Kidney (tissue), 14 donors: ENCODE data around the gene MYO1D. TPM values are rescaled to one million over a fixed set of nuclear protein-coding genes. Genes with fewer than 3 reads are reported as not detected.

ENCODE experiments used
- DNase-seq, 5 donors: peaks; one replicate each; pipeline ENCODE4 v3.0.0-alpha.2; 2013 to 2020
- FAIRE-seq: peaks from 2 replicates; lab custom pipeline; 2012; peaks lifted over from hg19 to GRCh38; lab: Jason Lieb, UNC
- H3K27ac ChIP-seq, 2 donors: one replicate each; pipeline ENCODE4 v1.7.0; 2013; ENCODE audit warnings: low read depth in 2 of 2, low read length in 2 of 2, inconsistent platforms in 1 of 2
- H3K27me3 ChIP-seq: one replicate; pipeline ENCODE4 v1.7.1; 2013; ENCODE audit warnings: low read length, inconsistent platforms; ENCODE audit not compliant: control insufficient read depth, insufficient read depth
- H3K36me3 ChIP-seq, 3 donors: one replicate each; pipeline versions ENCODE4 v1.7.0 to v1.7.1; 2013; ENCODE audit warnings: low read length in 3 of 3, control low read depth in 1 of 3, inconsistent platforms in 1 of 3; ENCODE audit not compliant: insufficient read depth in 3 of 3, control insufficient read depth in 2 of 3
- H3K4me1 ChIP-seq, 3 donors: one replicate each; pipeline versions ENCODE4 v1.7.0 to v1.7.1; 2013; ENCODE audit warnings: low read length in 3 of 3, inconsistent platforms in 1 of 3, low read depth in 1 of 3; ENCODE audit not compliant: control insufficient read depth in 2 of 3, insufficient read depth in 2 of 3
- H3K4me3 ChIP-seq, 3 donors: one replicate each; pipeline versions ENCODE4 v1.7.0 to v1.8.1; 2013; ENCODE audit warnings: low read length in 3 of 3, control low read depth in 1 of 3, inconsistent platforms in 1 of 3
- H3K9ac ChIP-seq, 3 donors: one replicate each; pipeline versions ENCODE4 v1.7.0 to v1.7.1; 2013; ENCODE audit warnings: low read length in 3 of 3, control low read depth in 1 of 3, inconsistent platforms in 1 of 3
- H3K9me3 ChIP-seq, 3 donors: one replicate each; pipeline versions ENCODE4 v1.7.0 to v1.7.1; 2013; ENCODE audit warnings: low read length in 3 of 3, control low read depth in 1 of 3, inconsistent platforms in 1 of 3; ENCODE audit not compliant: control insufficient read depth in 2 of 3, insufficient read depth in 1 of 3
- intact Hi-C: fragments of 100-400 bp; cut with DNase I; formaldehyde crosslinking; loops from one replicate; pipeline ENCODE4 v1.11.1; 2022
- polyA plus RNA-seq: library from polyadenylated mRNA; stranded (reverse); fragments of 350-450 nt; fragmentation: Illumina TruSeq; extraction: RNeasy Lipid Tissue Mini Kit (QIAGEN cat#74804); gene quantifications from one replicate; pipeline ENCODE4 v1.2.3, GENCODE V29; 2014; ENCODE audit warnings: low read depth, low replicate concordance; ENCODE audit not compliant: insufficient read depth
- total RNA-seq: library from RNA; stranded (reverse); fragmentation: NEBNext Ultra II Directional; extraction: Animal tissue kit (Norgen Biotek cat#: 25700); gene quantifications from one replicate; pipeline ENCODE4 v1.2.1, GENCODE V29; 2021
- TF ChIP-seq, protein P1 (sequence below): IDR thresholded peaks from 3 replicates; pipeline ENCODE4 v1.5.1; 2012; ENCODE audit warnings: mild to moderate bottlenecking, moderate library complexity, borderline replicate concordance; ENCODE audit not compliant: insufficient read depth; ENCODE audit errors: extremely low read depth
- donor health status: control.
- donor health status: control.
- donor health status: control.
- donor health status: control.
- donor health status: control.
- donor health status: DM: yes; HTN: yes; CAD: no.
- donor health status: Normal renal cell carcinoma (clear cell type).

MYO1D gene
- total and polyA plus RNA-seq, 2 donors from 2014 or later, result 21.1 to 99.9 TPM

DNA sequence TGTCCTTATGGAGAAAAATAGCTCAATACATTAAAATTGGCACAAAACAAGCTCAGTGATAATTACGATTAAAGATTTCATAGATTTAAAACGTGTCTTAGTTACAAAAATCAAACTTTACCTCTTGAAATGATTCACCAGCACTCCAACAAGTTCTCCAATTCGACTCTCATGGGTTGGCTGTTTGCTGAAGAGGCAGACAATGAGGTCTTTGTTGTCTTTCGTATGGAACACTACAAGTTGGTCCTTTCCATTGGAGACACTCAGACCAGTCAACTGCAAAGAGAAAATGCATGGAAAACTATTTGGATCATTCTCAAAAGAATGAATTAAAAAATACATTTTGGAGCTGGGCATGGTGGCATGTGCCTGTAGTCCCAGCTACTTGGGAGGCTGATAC lies 272.0 kb downstream of the MYO1D start:
- no peak for FAIRE-seq
- intact Hi-C loops, result no loop called here
- peaks cover 0 to 6% (median 2%) of the 10 kb centered on the region in 3 donors for H3K9me3 ChIP-seq

DNA sequence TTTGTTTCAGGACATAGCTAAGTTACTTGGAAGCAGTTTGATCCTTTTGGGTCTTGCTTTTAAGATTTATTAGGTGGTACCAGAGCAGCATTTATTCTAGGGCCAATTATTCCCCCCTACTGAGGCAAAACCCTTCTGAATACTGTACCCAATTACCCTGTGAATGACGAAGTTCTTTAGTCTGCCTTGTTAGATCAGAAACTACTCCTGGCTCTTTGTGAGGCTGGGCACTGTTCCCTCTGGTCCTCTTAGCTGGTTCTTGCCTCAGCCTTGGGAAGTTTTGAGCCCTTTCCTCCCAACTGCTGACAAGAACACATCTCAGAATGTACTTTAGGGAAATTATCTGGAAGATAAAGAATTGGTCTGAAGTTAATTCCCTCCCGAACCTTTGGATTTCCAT lies 274.5 kb downstream of the MYO1D start:
- Histone ChIP-seq H3K4me3 (no peak overlapping the region), H3K9me3 (peaks cover 0 to 7% (median 2%) of the 10 kb centered on the region in 3 donors), H3K27me3 (no peaks in the 10 kb centered on the region), H3K36me3 (no peaks in the 10 kb centered on the region), H3K9ac (no peak overlapping the region), H3K4me1 (no peaks in the 10 kb centered on the region), H3K27ac (no peak overlapping the region)
- FAIRE-seq, result no peak
- DNase-seq, result no peak
- TF ChIP-seq, protein P1, sequence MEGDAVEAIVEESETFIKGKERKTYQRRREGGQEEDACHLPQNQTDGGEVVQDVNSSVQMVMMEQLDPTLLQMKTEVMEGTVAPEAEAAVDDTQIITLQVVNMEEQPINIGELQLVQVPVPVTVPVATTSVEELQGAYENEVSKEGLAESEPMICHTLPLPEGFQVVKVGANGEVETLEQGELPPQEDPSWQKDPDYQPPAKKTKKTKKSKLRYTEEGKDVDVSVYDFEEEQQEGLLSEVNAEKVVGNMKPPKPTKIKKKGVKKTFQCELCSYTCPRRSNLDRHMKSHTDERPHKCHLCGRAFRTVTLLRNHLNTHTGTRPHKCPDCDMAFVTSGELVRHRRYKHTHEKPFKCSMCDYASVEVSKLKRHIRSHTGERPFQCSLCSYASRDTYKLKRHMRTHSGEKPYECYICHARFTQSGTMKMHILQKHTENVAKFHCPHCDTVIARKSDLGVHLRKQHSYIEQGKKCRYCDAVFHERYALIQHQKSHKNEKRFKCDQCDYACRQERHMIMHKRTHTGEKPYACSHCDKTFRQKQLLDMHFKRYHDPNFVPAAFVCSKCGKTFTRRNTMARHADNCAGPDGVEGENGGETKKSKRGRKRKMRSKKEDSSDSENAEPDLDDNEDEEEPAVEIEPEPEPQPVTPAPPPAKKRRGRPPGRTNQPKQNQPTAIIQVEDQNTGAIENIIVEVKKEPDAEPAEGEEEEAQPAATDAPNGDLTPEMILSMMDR, result no peak
- intact Hi-C loops, result no loop called here

More for the DNA sequence above, 272.0 kb downstream of the MYO1D start:
- no peak for DNase-seq
- H3K27ac ChIP-seq, result no peak overlapping the region
- TF ChIP-seq, protein P1, result no peak
- H3K9ac ChIP-seq, result no peak overlapping the region
- H3K4me1 ChIP-seq, result no peaks in the 10 kb centered on the region
- no peaks in the 10 kb centered on the region for H3K27me3 ChIP-seq
- H3K4me3 ChIP-seq, result no peak overlapping the region
- H3K36me3 ChIP-seq, result no peaks in the 10 kb centered on the region

DNA sequence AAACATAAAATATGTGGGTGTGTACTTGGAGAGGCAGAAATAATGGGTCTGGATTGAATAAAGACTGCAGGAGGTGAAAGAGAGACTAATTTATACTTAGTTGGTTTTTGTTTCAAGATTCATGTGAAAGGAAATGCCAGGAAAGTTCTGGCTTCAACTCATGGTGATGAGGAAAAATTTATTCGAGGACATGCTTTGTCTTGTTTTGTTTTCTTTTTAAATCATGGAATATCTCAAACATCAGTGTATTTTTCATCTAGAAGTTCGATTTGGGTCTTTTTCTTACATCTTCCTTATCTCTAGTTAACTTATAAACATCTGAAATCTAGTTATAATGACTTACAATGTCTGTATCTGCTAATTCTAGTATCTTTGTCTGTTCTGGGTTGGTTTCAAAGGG lies 275.1 kb downstream of the MYO1D start:
- Histone ChIP-seq H3K9me3 (peaks cover 0 to 7% (median 2%) of the 10 kb centered on the region in 3 donors), H3K4me1 (no peaks in the 10 kb centered on the region), H3K27me3 (no peaks in the 10 kb centered on the region), H3K9ac (no peak overlapping the region), H3K4me3 (no peak overlapping the region), H3K36me3 (no peaks in the 10 kb centered on the region), H3K27ac (no peak overlapping the region)
- intact Hi-C loops, result no loop called here
- TF ChIP-seq, protein P1, result no peak
- FAIRE-seq (no peak), DNase-seq (no peak)

DNA sequence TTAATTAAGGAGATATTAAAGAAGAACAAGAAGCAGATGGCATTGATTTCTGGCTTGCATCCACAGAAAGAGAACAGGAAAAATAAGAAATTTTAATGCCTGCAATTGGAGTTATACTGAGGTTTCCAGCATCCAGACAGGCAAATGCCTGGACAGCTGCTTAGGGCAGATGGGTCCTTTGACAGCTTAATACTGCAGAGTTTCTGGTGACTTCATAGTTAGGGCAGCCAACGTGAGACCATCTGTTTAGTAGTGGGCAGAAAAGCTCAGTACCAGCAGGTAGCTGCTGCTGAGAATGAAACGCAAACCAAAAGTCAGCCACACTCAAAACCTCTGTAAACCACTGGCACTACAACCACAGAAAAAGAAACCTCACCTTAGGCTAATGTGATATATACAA lies 280.3 kb downstream of the MYO1D start:
- intact Hi-C loops, result no loop called here
- no peaks in the 10 kb centered on the region for H3K4me1 ChIP-seq
- DNase-seq, result peak in 1 of 5 donors; percentile 9
- no peak overlapping the region for H3K9ac ChIP-seq
- no peak for FAIRE-seq
- H3K27me3 ChIP-seq, result no peaks in the 10 kb centered on the region
- TF ChIP-seq, protein P1, result no peak
- no peaks in the 10 kb centered on the region for H3K36me3 ChIP-seq
- H3K27ac ChIP-seq, result no peak overlapping the region
- H3K4me3 ChIP-seq, result no peak overlapping the region
- H3K9me3 ChIP-seq, result peaks cover 0 to 7% (median 2%) of the 10 kb centered on the region in 3 donors
